Osteocyte (in vitro differentiated cells): Measurements from ENCODE around the gene IL18R1. TPM values are rescaled to one million over a fixed set of nuclear protein-coding genes. Genes with fewer than 3 reads are reported as not detected.

Experiments used
- DNase-seq: peaks from one replicate; pipeline ENCODE4 v3.0.0; 2021; ENCODE audit warnings: mixed read lengths; ENCODE audit not compliant: unreplicated experiment; ENCODE audit errors: extremely low spot score
- H3K27ac Mint-ChIP-seq: one replicate; pipeline ENCODE4 v1.8.0; 2021; ENCODE audit warnings: mild to moderate bottlenecking, mixed read lengths; ENCODE audit not compliant: unreplicated experiment
- H3K27me3 Mint-ChIP-seq: one replicate; pipeline ENCODE4 v1.8.0; 2021; ENCODE audit warnings: mixed read lengths; ENCODE audit not compliant: unreplicated experiment
- H3K36me3 Mint-ChIP-seq: one replicate; pipeline ENCODE4 v1.8.0; 2021; ENCODE audit warnings: mixed read lengths; ENCODE audit not compliant: unreplicated experiment
- H3K4me1 Mint-ChIP-seq: one replicate; pipeline ENCODE4 v1.8.0; 2021; ENCODE audit warnings: mixed read lengths; ENCODE audit not compliant: unreplicated experiment
- H3K4me3 Mint-ChIP-seq: one replicate; pipeline ENCODE4 v1.8.0; 2021; ENCODE audit warnings: mild to moderate bottlenecking, moderate library complexity, mixed read lengths; ENCODE audit not compliant: unreplicated experiment
- H3K9me3 Mint-ChIP-seq: one replicate; pipeline ENCODE4 v1.8.0; 2021; ENCODE audit warnings: mixed read lengths; ENCODE audit not compliant: unreplicated experiment
- total RNA-seq: library from RNA; stranded (reverse); gene quantifications from 2 replicates; pipeline ENCODE4 v1.2.1, GENCODE V29; 2021
- TF ChIP-seq, protein P1 (sequence below): fragments of 200-600 bp; sonication (generic); IDR thresholded peaks from 2 replicates; pipeline ENCODE4 v1.5.0; 2021; ENCODE audit warnings: antibody characterized with exemption, mild to moderate bottlenecking, moderate library complexity

Gene IL18R1
- total RNA-seq, 1 donor from 2014 or later: 0.38 TPM

DNA sequence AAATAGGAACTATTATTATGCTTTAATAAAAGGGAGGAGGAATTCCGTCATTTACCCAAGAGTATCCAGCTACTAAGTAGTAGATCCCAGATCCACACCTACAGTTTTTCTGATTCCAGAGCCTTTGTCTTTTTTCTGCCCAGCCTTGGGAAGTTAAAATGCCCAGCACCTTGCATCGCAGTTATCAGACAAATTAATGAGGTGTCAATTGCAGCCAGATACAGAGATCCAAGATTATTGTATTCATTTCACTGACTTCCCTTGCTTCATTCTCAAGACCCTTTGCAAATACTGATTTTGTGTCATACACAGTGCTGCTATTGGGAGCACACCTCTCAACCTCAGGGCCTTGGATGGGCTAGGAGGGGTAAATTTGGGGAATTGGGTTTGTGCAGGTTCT lies 1.1 kb downstream of the IL18R1 start:
- TF ChIP-seq, protein P1, sequence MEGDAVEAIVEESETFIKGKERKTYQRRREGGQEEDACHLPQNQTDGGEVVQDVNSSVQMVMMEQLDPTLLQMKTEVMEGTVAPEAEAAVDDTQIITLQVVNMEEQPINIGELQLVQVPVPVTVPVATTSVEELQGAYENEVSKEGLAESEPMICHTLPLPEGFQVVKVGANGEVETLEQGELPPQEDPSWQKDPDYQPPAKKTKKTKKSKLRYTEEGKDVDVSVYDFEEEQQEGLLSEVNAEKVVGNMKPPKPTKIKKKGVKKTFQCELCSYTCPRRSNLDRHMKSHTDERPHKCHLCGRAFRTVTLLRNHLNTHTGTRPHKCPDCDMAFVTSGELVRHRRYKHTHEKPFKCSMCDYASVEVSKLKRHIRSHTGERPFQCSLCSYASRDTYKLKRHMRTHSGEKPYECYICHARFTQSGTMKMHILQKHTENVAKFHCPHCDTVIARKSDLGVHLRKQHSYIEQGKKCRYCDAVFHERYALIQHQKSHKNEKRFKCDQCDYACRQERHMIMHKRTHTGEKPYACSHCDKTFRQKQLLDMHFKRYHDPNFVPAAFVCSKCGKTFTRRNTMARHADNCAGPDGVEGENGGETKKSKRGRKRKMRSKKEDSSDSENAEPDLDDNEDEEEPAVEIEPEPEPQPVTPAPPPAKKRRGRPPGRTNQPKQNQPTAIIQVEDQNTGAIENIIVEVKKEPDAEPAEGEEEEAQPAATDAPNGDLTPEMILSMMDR: no peak
- H3K9me3 Mint-ChIP-seq: no peaks in the 10 kb centered on the region
- H3K36me3 Mint-ChIP-seq: no peaks in the 10 kb centered on the region
- DNase-seq: no peak
- H3K4me3 Mint-ChIP-seq: no peak overlapping the region
- peaks cover 52% of the 10 kb centered on the region for H3K27me3 Mint-ChIP-seq
- peaks cover 7% of the 10 kb centered on the region for H3K4me1 Mint-ChIP-seq
- no peak overlapping the region for H3K27ac Mint-ChIP-seq

DNA sequence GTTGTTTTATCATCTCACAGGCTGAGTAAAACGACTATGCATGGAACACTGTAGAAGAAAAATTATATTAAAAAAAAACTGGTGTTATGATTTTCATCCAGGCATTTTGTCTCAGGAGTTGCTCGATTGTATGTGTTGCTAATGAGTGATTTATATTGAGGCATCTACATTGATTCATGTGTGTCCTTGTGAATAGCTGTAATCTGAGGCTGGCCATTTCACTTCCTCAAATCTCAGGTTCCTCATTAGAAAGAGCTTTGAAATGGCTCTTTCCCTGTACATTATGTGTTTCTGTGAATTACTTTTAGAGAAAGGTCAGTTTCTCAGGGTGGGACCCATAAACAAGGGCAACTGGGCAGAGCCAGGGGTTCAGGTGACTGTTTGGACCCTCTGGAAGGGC lies 2.3 kb downstream of the IL18R1 start:
- TF ChIP-seq, protein P1: no peak
- peaks cover 7% of the 10 kb centered on the region for H3K4me1 Mint-ChIP-seq
- no peaks in the 10 kb centered on the region for H3K36me3 Mint-ChIP-seq
- no peak overlapping the region for H3K27ac Mint-ChIP-seq
- peaks cover 52% of the 10 kb centered on the region for H3K27me3 Mint-ChIP-seq
- no peak for DNase-seq
- H3K9me3 Mint-ChIP-seq: no peaks in the 10 kb centered on the region
- no peak overlapping the region for H3K4me3 Mint-ChIP-seq

DNA sequence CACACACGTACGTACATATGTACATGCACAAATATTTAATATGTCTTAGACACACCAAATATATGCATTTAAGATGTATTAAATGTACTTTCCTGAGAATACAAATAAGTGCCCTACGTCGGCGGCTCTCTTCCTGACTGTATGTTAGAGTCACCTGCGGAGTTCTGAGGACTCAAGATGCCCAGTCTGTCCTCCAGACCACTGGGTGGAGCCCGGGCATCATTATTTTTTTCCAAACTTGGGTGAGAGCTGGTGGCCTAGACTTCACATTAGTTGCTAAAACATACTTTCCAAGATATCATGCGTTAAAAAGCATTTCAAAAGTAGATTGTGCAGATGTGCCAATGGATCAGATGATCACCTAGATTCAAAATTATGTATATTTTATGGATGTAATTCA lies 2.9 kb downstream of the IL18R1 start:
- Mint-ChIP-seq H3K4me3 (no peak overlapping the region), H3K27ac (no peak overlapping the region), H3K4me1 (peaks cover 7% of the 10 kb centered on the region), H3K27me3 (peaks cover 53% of the 10 kb centered on the region), H3K9me3 (no peaks in the 10 kb centered on the region), H3K36me3 (no peaks in the 10 kb centered on the region)
- TF ChIP-seq, protein P1: no peak
- DNase-seq: no peak

DNA sequence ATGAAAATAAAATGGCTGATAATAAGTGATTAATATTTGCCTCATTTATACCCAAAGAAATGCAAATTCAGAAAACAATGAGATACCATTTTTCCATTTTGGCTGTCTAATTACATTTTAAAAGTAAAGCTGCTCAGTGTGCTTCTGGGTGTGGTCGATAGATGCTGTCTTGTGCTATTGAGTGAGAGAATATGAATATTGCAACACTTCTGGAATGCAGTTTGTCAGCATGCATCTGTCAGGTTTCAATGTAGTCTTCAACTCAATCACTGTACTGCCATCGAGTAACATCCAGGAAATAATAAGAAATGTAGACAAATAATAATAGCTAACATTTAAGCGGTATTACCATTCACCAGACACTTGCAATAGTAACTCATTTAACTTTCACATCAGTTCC lies 3.9 kb downstream of the IL18R1 start:
- Mint-ChIP-seq H3K9me3 (no peaks in the 10 kb centered on the region), H3K4me1 (peaks cover 7% of the 10 kb centered on the region), H3K4me3 (no peak overlapping the region), H3K27me3 (peaks cover 47% of the 10 kb centered on the region), H3K36me3 (no peaks in the 10 kb centered on the region), H3K27ac (no peak overlapping the region)
- DNase-seq: no peak
- TF ChIP-seq, protein P1: no peak

DNA sequence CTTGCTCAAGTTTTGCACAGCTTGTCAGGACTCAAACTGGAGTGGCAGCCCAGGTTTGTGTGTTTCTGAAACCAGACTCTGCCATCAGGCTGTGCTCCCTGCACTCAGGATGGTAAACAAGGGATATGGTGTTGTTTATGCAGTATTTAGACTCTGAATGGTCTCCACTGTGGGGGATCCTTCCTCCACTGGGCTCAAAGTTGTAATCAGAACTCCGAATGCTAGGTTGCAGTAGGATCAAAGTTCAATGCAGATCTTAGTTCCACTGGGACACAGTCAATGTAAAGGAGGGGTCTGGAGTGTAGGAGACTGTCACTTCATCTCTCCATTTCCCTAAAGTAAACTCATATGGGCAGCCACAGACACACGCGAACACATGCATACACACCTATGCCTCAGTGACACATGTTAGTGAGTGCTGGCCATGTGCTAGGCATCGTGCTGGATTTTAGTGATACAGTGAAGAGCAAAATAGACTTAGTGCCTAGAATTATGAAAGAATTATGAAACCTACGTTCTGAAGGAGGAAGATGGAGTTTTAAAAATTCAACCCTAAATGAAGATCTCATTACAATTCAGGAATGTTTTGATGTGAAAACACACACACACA lies 6.1 kb downstream of the IL18R1 start:
- peaks cover 15% of the 10 kb centered on the region for H3K9me3 Mint-ChIP-seq
- H3K27ac Mint-ChIP-seq: no peak overlapping the region
- peaks cover 34% of the 10 kb centered on the region for H3K27me3 Mint-ChIP-seq
- H3K4me1 Mint-ChIP-seq: no peaks in the 10 kb centered on the region
- TF ChIP-seq, protein P1: no peak
- H3K36me3 Mint-ChIP-seq: no peaks in the 10 kb centered on the region
- no peak overlapping the region for H3K4me3 Mint-ChIP-seq
- no peak for DNase-seq
